Measurements from ENCODE around the gene PPP6R3.

DNA sequence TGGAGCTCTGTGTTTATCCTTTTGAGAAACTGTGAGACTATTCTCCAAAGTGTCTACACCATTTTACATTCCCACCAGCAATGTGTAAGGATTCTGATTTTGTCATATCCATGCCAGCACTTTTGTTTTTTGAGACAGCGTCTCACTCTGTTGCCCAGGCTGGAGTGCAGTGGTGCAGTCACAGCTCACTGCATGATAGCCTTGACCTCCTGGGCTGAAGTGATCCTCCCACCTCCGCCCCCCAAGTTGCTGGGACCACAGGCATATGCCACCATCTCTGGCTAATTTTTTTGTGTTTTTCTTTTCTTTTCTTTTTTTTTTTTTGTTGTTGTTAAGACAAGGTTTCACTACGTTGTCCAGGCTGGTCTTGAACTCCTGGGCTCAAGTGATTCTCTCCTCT lies 35.3 kb downstream of the PPP6R3 start:
- TF ChIP-seq CTCF (conservative IDR thresholded peaks at IDR 0.05; ENCODE audit: low read depth, low read length) (no peak), EZH2phosphoT487 (IDR thresholded peaks at IDR 0.05; ENCODE audit: borderline replicate concordance, low read length) (no peak)

Measured in PC-3 (cell line).